Measurements from ENCODE around the gene ERGIC1. TPM values are rescaled to one million over a fixed set of nuclear protein-coding genes. Genes with fewer than 3 reads are reported as not detected.

The ERGIC1 gene
- total and polyA plus RNA-seq, 2 of the 13 experiments (the other 11 are each of a cell fraction or from before 2014, with no cell fraction given) = 78.5 to 184 TPM

DNA sequence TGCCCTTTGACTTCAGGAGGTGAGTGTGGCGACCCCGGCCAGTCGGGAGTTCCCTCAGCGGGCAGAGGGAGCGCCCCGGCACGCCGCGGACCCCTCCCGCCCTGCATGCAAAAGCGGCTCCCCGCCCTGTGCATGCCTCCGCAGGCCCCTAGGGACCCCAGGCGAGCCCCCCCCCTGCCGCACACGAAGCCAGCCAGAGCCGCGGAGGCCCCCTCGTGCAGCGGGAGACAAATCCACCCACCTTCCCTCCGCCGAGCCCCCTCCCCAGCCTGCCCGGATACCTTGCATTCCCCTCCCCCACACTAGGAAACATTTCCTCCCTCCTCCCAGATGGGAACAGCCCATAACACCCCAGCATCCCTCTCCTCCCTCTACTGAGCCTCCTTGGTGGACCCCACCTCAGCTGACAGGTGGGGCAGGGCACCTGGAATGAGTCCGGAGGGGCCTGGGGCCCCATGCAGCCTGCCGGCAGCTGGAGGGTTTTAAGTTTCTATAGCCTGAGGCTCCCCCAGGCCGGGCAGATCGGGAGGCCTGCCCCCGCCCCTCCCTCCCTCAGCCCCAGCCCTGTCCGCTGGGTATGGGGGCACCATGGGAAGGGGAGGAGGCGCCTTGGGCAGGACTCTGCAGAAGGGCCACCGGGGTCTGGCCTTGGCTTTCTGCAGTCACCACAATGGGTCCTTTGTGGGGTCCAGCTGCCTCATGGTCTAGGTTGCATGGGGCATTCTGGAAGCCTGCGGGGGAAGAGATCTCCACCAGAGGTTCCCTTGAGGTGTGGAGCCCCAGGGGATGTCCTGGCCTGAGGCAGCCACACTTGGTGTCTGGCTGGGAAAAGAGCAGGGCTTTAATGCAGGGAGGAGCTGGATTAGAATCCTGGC, 601 bp downstream of the ERGIC1 start (continued):
- TF ChIP-seq MAX (IDR thresholded peaks at IDR 0.05) (peak; percentile 39; the same call in 1 of the 2 replicates), GATA4 (IDR thresholded peaks at IDR 0.05; ENCODE audit: borderline replicate concordance, low read depth) (no peak), SALL1 (CRISPR knock-in tag; IDR thresholded peaks at IDR 0.05) (no peak), ZNF251 (CRISPR knock-in tag; IDR thresholded peaks at IDR 0.05) (no peak), GATAD2A (CRISPR knock-in tag; IDR thresholded peaks at IDR 0.05) (peak; percentile 15; the same call in 1 of the 2 replicates), HNRNPK (IDR thresholded peaks at IDR 0.05; ENCODE audit: low read depth, low read length, poor library complexity, severe bottlenecking) (peak; percentile 33), ZNF740 (CRISPR knock-in tag; IDR thresholded peaks at IDR 0.05) (0 out of 2 replicates have a peak, but pooled peaks have one; percentile 48), SP4 (CRISPR knock-in tag; IDR thresholded peaks at IDR 0.05) (peak; percentile 58; the same call in 1 of the 2 replicates), PHF8 (CRISPR knock-in tag; IDR thresholded peaks at IDR 0.05) (peak; percentile 35; the same call in 1 of the 2 replicates), ZMYM4 (CRISPR knock-in tag; IDR thresholded peaks at IDR 0.05) (0 out of 2 replicates have a peak, but pooled peaks have one; percentile 13), ATRX (CRISPR knock-in tag; IDR thresholded peaks at IDR 0.05; ENCODE audit: borderline replicate concordance) (no peak), MYC (CRISPR knock-in tag; IDR thresholded peaks at IDR 0.05; ENCODE audit: borderline replicate concordance) (peak; percentile 49; the same call in 1 of the 2 replicates), ZNF792 (CRISPR knock-in tag; IDR thresholded peaks at IDR 0.05) (no peak), E2F5 (CRISPR knock-in tag; conservative IDR thresholded peaks at IDR 0.05) (no peak), MTERF4 (CRISPR knock-in tag; IDR thresholded peaks at IDR 0.05) (0 out of 2 replicates have a peak, but pooled peaks have one; percentile 43), TAF15 (IDR thresholded peaks at IDR 0.05; ENCODE audit: low read depth, low read length, poor library complexity, severe bottlenecking) (peak; percentile 55), DMAP1 (CRISPR knock-in tag; IDR thresholded peaks at IDR 0.05) (0 out of 2 replicates have a peak, but pooled peaks have one; percentile 7), U2AF1 (optimal IDR thresholded peaks at IDR 0.05; ENCODE audit: low read depth, low read length) (no peak), POLR2AphosphoS2 (IDR thresholded peaks at IDR 0.05; ENCODE audit: low read depth, low read length) (no peak), ZNF660 (CRISPR knock-in tag; IDR thresholded peaks at IDR 0.05; ENCODE audit: borderline replicate concordance, low read depth) (no peak), ZNF768 (CRISPR knock-in tag; IDR thresholded peaks at IDR 0.05) (no peak; the same call in 1 of the 2 replicates), ZNF878 (CRISPR knock-in tag; IDR thresholded peaks at IDR 0.05) (0 out of 2 replicates have a peak, but pooled peaks have one; percentile 22), ZNF788 (CRISPR knock-in tag; IDR thresholded peaks at IDR 0.05; ENCODE audit: borderline replicate concordance) (no peak), MAZ (IDR thresholded peaks at IDR 0.05; ENCODE audit: borderline replicate concordance, low read depth, low read length) (no peak), MAZ (CRISPR knock-in tag; IDR thresholded peaks at IDR 0.05; ENCODE audit: low read depth) (0 out of 2 replicates have a peak, but pooled peaks have one; percentile 11)
- TF ChIP-seq, protein P1, sequence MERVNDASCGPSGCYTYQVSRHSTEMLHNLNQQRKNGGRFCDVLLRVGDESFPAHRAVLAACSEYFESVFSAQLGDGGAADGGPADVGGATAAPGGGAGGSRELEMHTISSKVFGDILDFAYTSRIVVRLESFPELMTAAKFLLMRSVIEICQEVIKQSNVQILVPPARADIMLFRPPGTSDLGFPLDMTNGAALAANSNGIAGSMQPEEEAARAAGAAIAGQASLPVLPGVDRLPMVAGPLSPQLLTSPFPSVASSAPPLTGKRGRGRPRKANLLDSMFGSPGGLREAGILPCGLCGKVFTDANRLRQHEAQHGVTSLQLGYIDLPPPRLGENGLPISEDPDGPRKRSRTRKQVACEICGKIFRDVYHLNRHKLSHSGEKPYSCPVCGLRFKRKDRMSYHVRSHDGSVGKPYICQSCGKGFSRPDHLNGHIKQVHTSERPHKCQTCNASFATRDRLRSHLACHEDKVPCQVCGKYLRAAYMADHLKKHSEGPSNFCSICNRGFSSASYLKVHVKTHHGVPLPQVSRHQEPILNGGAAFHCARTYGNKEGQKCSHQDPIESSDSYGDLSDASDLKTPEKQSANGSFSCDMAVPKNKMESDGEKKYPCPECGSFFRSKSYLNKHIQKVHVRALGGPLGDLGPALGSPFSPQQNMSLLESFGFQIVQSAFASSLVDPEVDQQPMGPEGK (CRISPR knock-in tag; IDR thresholded peaks at IDR 0.05) = peak; percentile 86
